Stimulated activated naive CD8-positive, alpha-beta T cell treated with anti-CD3 and anti-CD28 coated beads, Interleukin-15, Interleukin-2, amounts not matched to agents 100 ng/mL and 50 ng/mL, for 24 hours (primary cell): ENCODE measurements around the gene TPM1.

Source experiments
- H3K27ac Mint-ChIP-seq: one replicate; pipeline ENCODE4 v1.8.0; 2021; ENCODE audit warnings: mild to moderate bottlenecking, mixed read lengths
- H3K27me3 Mint-ChIP-seq: one replicate; pipeline ENCODE4 v1.8.0; 2021; ENCODE audit warnings: mixed read lengths
- H3K36me3 Mint-ChIP-seq: one replicate; pipeline ENCODE4 v1.8.0; 2021; ENCODE audit warnings: low read depth, mixed read lengths
- H3K4me1 Mint-ChIP-seq: one replicate; pipeline ENCODE4 v1.8.0; 2021; ENCODE audit warnings: low read depth, mixed read lengths
- H3K4me3 Mint-ChIP-seq: one replicate; pipeline ENCODE4 v1.8.0; 2021; ENCODE audit warnings: mild to moderate bottlenecking, mixed read lengths
- H3K9me3 Mint-ChIP-seq: one replicate; pipeline ENCODE4 v1.8.0; 2021; ENCODE audit warnings: mixed read lengths

Gene TPM1

GRCh38 chr15:63010920-63011693 lies 31.4 kb upstream of the TPM1 start:
- Mint-ChIP-seq H3K27me3 (no peaks in the 10 kb centered on the region), H3K4me1 (no peaks in the 10 kb centered on the region), H3K9me3 (no peaks in the 10 kb centered on the region), H3K4me3 (no peak overlapping the region), H3K36me3 (no peaks in the 10 kb centered on the region), H3K27ac (no peak overlapping the region)

DNA sequence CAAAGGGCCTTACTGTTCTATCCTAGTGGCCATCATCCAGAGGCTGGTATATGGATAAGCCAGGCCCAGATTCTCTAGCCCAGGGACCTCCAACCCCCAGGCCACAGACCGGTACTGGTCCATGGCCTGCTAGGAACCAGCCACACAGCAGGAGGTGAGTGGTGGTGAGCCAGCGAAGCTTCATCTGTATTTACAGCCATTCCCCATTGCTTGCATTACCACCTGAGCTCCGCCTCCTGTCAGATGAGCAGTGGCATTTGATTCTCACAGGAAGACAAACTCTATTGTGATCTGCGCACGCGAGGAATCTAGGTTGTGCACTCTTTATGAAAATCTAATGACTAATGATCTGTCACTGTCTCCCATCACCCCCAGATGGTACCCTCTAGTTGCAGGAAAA lies 30.1 kb upstream of the TPM1 start:
- H3K27me3 Mint-ChIP-seq = no peaks in the 10 kb centered on the region
- no peaks in the 10 kb centered on the region for H3K36me3 Mint-ChIP-seq
- no peak overlapping the region for H3K27ac Mint-ChIP-seq
- no peaks in the 10 kb centered on the region for H3K9me3 Mint-ChIP-seq
- H3K4me3 Mint-ChIP-seq = no peak overlapping the region
- no peaks in the 10 kb centered on the region for H3K4me1 Mint-ChIP-seq

GRCh38 chr15:63013052-63013808 lies 29.3 kb upstream of the TPM1 start:
- no peak overlapping the region for H3K27ac Mint-ChIP-seq
- H3K4me3 Mint-ChIP-seq = no peak overlapping the region
- H3K4me1 Mint-ChIP-seq = no peaks in the 10 kb centered on the region
- no peaks in the 10 kb centered on the region for H3K9me3 Mint-ChIP-seq
- H3K36me3 Mint-ChIP-seq = no peaks in the 10 kb centered on the region
- no peaks in the 10 kb centered on the region for H3K27me3 Mint-ChIP-seq

- Mint-ChIP-seq H3K27ac (no peak overlapping the region), H3K9me3 (no peaks in the 10 kb centered on the region), H3K4me1 (no peaks in the 10 kb centered on the region), H3K27me3 (no peaks in the 10 kb centered on the region), H3K36me3 (no peaks in the 10 kb centered on the region), H3K4me3 (no peak overlapping the region)
Measured at GRCh38 chr15:63014578-63014977, 28.0 kb upstream of the TPM1 start.

- no peaks in the 10 kb centered on the region for H3K27me3 Mint-ChIP-seq
Measured at GRCh38 chr15:63015618-63016017, 26.9 kb upstream of the TPM1 start.

DNA sequence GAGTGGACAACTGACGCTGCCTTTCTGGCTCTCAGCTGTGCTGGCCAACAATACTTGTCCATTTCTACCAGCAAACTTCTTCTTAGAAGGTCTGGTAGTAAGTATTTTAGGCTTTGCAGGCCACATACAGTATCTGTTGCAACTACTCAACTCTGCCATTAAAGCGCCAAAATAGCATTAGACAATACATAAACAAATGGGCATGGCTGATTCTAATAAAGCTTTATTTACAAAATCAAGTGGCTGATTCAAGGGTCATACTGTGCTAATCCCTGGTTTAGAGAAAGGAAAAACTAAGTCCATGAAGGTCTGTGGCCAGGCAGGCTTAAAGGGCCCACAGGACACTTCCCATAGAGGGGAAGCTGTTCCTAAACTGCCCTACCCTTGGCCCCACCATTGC lies 26.3 kb upstream of the TPM1 start:
- Mint-ChIP-seq H3K27me3 (no peaks in the 10 kb centered on the region), H3K4me1 (no peaks in the 10 kb centered on the region), H3K27ac (no peak overlapping the region), H3K36me3 (no peaks in the 10 kb centered on the region), H3K9me3 (no peaks in the 10 kb centered on the region), H3K4me3 (no peak overlapping the region)

More at GRCh38 chr15:63015618-63016017, 26.9 kb upstream of the TPM1 start:
- H3K9me3 Mint-ChIP-seq = no peaks in the 10 kb centered on the region
- no peaks in the 10 kb centered on the region for H3K36me3 Mint-ChIP-seq
- H3K27ac Mint-ChIP-seq = no peak overlapping the region
- H3K4me1 Mint-ChIP-seq = no peaks in the 10 kb centered on the region
- no peak overlapping the region for H3K4me3 Mint-ChIP-seq

- no peak overlapping the region for H3K27ac Mint-ChIP-seq
- H3K4me3 Mint-ChIP-seq = no peak overlapping the region
- H3K4me1 Mint-ChIP-seq = no peaks in the 10 kb centered on the region
- no peaks in the 10 kb centered on the region for H3K36me3 Mint-ChIP-seq
- no peaks in the 10 kb centered on the region for H3K9me3 Mint-ChIP-seq
- H3K27me3 Mint-ChIP-seq = no peaks in the 10 kb centered on the region
Measured at GRCh38 chr15:63018639-63019038, 23.9 kb upstream of the TPM1 start.

DNA sequence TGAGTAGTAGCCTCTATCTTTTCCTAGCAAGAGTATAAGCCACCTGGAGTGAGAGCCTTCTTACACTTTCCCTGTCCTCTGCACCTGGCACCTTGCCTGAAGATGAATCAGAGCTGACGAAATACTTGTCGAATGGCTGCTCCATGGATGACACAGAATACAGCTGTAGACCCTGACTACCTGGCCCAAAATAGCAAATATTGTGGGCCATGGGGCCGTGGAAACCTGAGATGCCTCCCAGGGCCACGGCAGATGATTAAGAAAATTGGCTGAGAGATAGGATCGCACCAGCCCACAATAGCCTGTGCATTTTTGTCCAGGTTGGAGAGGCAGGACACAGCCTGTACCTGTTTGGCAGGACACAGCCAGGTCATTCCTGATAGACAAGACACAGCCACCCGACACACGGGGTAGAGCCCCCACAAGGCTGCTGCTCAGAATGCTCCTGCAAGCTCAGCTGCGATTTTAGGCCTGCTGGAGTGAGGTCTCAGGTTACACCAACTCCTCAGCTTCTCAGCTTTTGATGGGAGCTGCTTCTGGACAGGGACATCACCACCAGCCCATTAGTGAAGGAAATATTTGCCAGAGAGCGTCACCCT lies 22.9 kb upstream of the TPM1 start:
- no peaks in the 10 kb centered on the region for H3K36me3 Mint-ChIP-seq
- H3K4me1 Mint-ChIP-seq = no peaks in the 10 kb centered on the region
- no peak overlapping the region for H3K27ac Mint-ChIP-seq
- no peaks in the 10 kb centered on the region for H3K27me3 Mint-ChIP-seq
- H3K4me3 Mint-ChIP-seq = no peak overlapping the region
- no peaks in the 10 kb centered on the region for H3K9me3 Mint-ChIP-seq

- H3K4me3 Mint-ChIP-seq = no peak overlapping the region
- H3K27ac Mint-ChIP-seq = no peak overlapping the region
Measured at GRCh38 chr15:63020128-63020527, 22.4 kb upstream of the TPM1 start.

GRCh38 chr15:63020759-63021430 lies 21.7 kb upstream of the TPM1 start:
- Mint-ChIP-seq H3K36me3 (no peaks in the 10 kb centered on the region), H3K9me3 (no peaks in the 10 kb centered on the region), H3K4me1 (no peaks in the 10 kb centered on the region), H3K27ac (no peak overlapping the region), H3K27me3 (peaks cover 7% of the 10 kb centered on the region), H3K4me3 (no peak overlapping the region)

More at GRCh38 chr15:63020128-63020527, 22.4 kb upstream of the TPM1 start:
- Mint-ChIP-seq H3K27me3 (peaks cover 5% of the 10 kb centered on the region), H3K4me1 (no peaks in the 10 kb centered on the region), H3K9me3 (no peaks in the 10 kb centered on the region), H3K36me3 (no peaks in the 10 kb centered on the region)

DNA sequence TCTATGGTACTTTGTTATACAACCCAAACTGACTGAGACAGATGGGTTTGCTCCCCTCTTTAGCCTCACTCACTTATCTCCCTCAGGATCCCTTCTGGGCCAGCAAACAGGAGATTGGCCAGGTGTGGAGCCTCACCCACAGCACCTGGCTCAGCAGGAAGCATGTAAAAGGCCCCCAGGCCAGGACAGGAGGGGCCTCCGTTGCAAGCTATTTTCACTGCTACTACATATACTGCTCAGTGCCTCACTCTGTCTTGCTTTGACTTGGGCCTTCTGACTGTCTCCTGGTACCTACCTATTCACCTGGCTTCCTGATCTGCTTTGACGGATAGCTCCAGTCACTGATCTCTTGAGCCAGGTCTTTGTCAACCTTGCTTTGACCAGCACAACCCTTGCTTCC lies 20.4 kb upstream of the TPM1 start:
- Mint-ChIP-seq H3K9me3 (no peaks in the 10 kb centered on the region), H3K27me3 (peaks cover 11% of the 10 kb centered on the region), H3K36me3 (no peaks in the 10 kb centered on the region), H3K27ac (no peak overlapping the region), H3K4me1 (no peaks in the 10 kb centered on the region), H3K4me3 (no peak overlapping the region)

GRCh38 chr15:63022663-63023062 lies 19.9 kb upstream of the TPM1 start:
- Mint-ChIP-seq H3K4me1 (no peaks in the 10 kb centered on the region), H3K27me3 (peaks cover 11% of the 10 kb centered on the region), H3K27ac (no peak overlapping the region), H3K9me3 (no peaks in the 10 kb centered on the region), H3K4me3 (no peak overlapping the region), H3K36me3 (no peaks in the 10 kb centered on the region)

DNA sequence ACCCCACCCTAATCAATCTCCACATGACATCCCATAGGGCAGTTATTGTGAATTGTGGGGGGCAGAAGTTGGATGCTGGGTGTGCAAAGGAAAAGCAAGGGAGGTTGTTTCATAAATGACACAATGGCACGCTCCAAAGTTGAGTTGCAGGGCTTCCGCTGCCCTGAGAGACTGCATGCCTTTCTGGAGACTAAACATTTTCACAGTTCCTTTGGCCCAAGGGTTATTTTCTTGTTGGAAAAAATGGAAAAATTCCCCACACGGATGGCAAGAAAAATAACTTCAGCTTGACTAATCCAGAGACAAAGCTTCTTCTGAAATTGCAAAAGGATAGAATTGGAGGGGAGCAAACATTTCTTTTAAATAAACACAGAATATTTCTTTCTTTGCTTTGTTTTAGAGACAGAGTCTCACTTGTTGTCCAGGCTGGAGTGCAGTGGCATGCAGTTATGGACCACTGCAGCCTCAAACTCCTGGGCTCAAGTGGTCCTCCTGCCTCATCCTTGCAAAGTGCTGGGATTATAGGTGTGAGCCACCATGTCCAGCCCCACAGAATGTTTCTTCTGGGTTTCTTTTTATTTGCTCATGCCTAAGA lies 19.1 kb upstream of the TPM1 start:
- no peaks in the 10 kb centered on the region for H3K4me1 Mint-ChIP-seq
- no peaks in the 10 kb centered on the region for H3K36me3 Mint-ChIP-seq
- H3K27ac Mint-ChIP-seq = no peak overlapping the region
- H3K4me3 Mint-ChIP-seq = no peak overlapping the region
- peaks cover 13% of the 10 kb centered on the region for H3K27me3 Mint-ChIP-seq
- no peaks in the 10 kb centered on the region for H3K9me3 Mint-ChIP-seq

GRCh38 chr15:63025460-63025859 lies 17.1 kb upstream of the TPM1 start:
- Mint-ChIP-seq H3K36me3 (no peaks in the 10 kb centered on the region), H3K9me3 (no peaks in the 10 kb centered on the region), H3K27me3 (peaks cover 27% of the 10 kb centered on the region), H3K27ac (no peak overlapping the region), H3K4me1 (no peaks in the 10 kb centered on the region), H3K4me3 (no peak overlapping the region)
